HL-60/S4 (cell line): ENCODE results near the gene ALKAL2.
"Not testable (repeated sequence)": the region's sequence is repeated elsewhere in the genome, so short reads cannot be mapped to it uniquely, and the experiment has no call there.

Experiments
- in situ Hi-C: fragments of 300-500 bp; cut with MboI; formaldehyde crosslinking; loops from 2 replicates; pipeline ENCODE4 v1.14.3; 2022; ENCODE audit warnings: low sequenced_read_pairs

The ALKAL2 gene, protein sequence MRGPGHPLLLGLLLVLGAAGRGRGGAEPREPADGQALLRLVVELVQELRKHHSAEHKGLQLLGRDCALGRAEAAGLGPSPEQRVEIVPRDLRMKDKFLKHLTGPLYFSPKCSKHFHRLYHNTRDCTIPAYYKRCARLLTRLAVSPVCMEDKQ

DNA sequence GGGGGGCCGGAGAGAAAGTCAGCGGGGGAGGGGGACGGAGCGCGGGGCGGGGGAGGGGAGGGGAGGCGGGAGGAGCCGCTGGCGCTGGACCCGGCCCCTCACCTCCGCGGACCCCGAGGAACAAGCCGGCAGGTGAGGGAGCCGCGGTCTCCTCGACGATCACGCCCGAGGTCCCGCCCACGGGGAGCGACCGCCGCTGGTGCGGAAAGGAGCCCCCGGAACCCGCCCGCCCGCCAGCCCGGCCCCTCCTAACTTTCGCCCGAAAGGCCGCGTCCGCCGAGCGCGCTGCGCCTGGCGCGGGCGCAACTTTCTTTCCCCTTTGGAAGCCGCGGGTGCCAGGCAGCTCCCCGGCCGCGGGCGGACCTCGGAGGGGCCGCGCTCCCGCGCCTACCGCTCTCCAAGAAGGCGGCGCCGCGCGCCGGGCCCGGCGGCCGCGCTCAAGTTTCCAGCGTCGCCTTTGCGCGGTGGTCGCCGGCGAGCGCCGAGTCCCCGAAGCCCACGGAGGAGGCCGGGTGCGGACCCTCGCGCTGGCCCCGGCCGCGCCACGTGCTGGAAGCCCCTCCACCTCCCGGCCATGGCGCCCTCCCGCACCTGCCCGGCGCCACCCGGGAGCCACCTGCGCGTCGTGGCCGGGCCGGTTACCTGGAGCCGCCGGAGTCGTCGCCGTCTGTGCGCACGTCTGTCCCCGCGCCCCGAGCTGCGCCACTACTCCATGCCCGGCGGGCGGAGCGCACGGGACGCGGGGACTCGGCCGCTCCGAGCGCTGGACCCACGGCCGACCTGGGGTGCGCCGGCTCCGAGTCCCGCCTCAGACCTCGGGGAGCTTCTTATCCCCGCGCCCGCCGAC, at the start of gene ALKAL2:
Gene ALKAL2 (minus strand): TSS at position 181 of the 847 bp plus-strand sequence. CDS start 256 bp downstream, outside the sequence.
- in situ Hi-C loops, result no loop called here

DNA sequence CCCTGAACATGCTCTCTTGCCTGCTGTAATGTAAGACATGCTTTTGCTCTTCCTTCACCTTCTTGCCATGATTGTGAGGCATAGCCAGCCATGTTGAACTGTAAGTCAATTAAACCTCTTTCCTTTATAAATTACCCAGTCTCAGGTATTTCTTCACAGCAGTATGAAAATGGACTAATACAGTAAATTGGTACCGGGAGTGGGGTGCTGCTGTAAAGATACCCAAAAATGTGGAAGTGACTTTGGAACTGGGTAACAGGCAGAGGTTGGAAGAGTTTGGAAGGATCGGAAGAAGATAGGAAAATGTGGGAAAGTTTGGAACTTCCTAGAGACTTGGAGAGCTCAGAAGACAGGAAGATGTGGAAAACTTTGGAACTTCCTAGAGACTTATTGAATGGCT, 49.1 kb upstream of the ALKAL2 start:
- in situ Hi-C loops, result not testable (repeated sequence)

DNA sequence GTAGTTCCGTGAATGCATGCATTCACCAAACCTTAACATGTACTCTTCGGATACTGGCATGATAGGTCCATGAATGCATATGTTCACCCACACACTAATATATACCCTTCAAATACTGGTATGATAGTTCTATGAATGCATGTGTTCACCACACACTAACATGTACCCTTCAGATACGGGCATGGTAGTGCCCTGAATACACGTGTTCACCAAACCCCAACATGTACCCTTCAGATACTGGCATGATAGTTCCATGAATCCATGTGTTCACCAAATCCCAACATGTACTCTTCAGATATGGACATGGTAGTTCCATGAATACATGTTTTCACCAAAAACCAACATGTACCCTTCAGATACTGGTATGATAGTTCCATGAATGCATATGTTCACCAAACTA, 48.5 kb upstream of the ALKAL2 start:
- in situ Hi-C loops, result no loop called here

DNA sequence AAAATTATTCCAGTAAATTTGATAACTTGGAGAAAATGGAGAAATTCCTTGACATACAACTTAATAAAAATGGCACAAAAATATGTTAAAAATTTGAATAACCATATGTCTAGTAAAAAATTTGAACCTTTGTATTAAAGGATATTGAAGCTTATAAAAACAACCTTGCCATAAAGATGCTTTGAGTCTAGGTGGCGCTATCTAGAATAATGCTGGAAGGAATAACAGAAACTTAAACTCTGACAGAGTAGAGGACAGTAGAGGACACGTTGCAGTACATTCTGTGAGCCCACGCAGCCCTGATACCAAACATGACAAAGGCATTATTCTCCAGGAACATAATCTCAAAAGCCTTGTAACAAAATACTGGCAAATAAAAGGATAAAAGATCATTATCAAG, 44.7 kb upstream of the ALKAL2 start:
- in situ Hi-C loops, result no loop called here

DNA sequence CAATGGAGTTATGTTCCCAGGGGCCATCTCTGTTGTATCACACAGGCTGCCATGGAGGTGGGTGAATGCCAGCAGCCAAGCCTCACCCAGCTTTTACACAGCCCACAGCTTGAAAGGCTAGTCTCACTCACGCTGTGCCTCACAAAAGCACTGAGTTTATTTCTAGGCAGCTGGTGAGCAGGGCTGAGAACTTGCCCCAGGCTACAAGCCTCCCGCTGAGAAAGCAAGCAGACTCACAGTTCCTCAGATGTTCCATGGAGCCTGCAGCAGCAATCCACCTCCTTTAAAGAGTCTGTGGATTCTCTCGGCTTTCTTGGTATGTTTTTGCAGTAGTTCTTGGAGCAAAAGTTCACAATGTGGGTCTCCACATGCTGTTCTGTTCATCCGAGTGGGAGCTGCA, 40.9 kb upstream of the ALKAL2 start:
- in situ Hi-C loops, result no loop called here

DNA sequence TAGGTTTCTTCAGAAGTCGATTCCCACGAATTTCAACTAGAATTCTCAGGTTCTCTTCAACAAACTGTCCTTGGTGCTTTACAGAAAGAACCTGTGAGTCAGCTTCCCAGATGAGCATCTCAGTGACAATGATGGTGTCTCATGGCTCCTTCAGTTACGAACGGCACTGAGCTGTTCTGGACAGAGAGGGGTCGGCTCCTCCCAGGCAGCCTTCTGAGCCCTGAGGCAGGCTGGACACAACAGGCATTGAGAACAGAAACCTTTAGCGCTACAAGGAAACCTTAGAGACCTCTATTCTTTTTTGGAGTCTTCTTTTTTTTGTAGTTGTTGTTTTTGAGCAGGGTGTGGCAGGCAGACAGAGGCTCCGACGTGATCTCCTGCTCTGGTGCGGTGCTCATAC, 35.1 kb upstream of the ALKAL2 start:
- in situ Hi-C loops, result no loop called here

DNA sequence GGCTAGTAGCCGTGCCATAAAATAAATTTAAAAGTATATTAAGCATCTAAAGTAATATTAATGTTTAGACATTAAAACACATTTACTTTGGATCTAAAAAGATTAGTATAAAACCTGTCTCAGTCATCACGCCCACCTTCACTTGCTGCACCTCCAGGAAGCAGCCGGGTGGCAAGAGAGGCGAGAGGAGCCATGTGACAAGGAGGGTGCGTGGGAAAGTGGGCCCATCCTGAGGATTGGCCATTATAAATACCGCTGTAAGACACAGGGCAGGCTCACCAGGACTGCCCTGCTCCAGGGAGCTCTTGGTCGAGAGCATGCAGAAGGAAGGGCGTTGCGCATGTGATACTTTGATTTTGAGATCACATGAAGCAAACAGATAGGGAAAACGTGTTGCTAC, 34.4 kb upstream of the ALKAL2 start:
- in situ Hi-C loops, result no loop called here

DNA sequence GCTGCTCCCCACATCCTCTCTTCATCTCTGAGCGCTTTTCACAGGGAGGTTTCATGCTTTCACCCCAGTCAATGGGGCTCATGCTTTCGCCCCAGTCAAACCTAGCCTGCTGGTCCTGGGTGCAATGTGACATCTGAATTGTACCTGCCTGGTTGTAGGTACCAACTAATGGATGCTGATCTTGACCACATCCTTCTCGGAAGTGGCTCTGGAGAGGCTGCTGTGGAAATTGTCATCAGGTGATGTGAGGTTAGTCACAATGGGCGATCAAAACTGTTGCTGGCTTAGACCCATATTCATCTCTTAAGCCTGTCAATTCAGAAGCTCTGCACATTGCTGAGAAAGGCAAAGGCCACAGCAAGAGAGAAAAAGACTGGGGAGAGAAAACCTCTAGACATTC, 32.7 kb upstream of the ALKAL2 start:
- in situ Hi-C loops, result no loop called here

DNA sequence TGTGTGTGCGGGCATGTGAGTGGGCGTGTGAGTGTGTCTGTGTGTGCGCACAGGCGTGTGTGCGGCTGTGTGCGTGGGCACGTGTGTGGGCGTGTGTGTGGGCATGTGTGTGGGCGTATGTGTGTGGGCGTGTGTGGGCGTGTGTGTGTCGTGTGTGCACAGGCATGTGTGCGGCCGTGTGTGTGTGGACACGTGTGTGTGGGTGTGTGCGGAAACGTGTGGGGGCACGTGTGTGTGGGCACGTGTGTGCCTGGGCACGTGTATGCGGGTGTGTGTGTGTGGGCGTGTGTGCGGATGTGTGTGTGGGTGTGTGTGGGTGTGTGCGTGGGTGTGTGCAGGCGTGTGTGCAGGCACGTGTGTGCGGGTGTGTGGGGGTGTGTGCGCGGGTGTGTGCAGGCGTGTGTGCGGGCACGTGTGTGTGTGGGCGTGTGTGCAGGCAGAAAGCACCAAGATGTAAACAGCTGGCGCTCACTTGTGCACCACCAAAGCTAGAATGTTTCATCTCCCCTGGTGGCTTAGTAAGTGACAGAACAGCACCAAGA, 31.2 kb upstream of the ALKAL2 start:
- in situ Hi-C loops, result no loop called here

DNA sequence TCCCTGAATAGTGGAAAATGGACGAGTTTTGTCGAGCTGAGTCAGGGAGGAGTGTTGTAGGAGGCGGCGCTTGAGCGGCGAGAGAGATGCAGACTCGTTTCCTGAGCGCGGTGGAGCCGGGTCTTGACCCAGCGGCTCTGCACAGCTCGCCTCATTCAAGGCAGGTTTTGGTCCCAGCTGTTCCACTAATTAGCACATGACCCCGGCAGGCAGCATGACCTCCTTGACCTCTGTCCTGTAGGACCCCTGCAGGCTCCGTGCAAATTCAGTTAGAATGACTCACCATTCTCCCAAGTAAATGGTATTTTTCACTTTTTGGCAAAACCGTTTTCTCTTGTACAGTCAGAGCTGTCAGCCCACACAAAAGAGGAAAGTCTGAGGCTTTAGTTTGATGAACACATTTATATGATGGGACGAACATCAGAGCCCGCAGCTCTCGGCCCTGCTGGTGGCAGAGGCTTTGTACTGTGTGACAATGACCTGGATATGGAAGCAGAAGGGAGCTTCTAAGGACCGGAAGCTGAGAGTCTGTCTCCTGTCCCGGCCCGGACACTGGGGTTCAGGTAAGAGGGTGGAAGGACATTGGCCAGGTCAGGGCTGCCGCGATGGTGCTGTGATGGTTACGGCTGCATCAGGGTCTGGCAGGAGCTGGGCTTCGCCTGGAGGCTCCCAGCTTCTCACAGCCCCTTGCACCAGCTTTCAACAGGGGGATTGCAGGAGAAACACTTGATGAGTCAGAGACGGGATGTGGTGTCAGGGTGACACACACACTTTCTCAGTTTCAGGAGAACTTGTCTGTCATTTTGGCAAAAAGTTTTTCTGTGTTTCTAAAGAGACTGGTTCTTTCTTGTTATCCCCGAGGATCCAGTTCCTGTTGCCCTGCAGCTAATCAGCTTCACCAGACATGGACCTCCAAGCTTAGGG, 29.9 kb upstream of the ALKAL2 start:
- in situ Hi-C loops, result no loop called here

DNA sequence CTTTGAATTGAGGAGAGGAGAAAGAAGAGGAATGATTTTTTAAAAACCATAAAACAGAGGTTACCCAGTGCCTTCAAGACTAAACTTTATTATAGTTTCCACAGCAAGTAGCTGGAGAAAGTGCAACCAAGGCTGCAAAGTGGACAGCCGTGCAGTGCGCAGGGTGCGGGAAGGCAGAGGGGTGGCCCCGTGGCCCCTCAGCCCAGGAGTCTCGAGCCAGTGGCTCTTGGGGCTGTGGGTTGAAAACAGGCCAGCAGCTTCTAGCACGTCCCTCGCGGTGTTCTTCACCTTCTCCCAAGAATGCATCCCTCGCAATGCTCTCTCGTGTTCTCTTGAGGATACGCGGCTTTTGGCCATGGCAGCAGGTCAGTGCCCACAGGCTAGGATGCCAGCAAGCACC, 28.5 kb upstream of the ALKAL2 start:
- in situ Hi-C loops, result no loop called here

DNA sequence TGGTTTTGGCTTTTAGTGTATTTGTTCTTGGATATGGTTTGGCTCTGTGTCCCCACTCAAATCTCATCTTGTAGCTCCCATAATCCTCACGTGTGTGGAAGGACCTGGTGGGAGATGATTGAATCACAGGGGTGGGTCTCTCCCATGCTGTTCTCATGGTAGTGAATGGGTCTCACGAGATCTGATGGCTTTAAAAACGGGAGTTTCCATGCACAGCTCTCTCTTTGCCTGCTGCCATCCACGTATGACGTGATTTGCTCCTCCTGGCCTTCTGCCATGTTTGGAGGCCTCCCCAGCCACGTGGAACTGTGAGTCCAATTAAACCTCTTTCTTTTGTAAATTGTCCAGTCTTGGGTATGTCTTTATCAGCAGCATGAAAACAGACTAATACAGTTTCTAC, 28.0 kb upstream of the ALKAL2 start:
- in situ Hi-C loops, result not testable (repeated sequence)

DNA sequence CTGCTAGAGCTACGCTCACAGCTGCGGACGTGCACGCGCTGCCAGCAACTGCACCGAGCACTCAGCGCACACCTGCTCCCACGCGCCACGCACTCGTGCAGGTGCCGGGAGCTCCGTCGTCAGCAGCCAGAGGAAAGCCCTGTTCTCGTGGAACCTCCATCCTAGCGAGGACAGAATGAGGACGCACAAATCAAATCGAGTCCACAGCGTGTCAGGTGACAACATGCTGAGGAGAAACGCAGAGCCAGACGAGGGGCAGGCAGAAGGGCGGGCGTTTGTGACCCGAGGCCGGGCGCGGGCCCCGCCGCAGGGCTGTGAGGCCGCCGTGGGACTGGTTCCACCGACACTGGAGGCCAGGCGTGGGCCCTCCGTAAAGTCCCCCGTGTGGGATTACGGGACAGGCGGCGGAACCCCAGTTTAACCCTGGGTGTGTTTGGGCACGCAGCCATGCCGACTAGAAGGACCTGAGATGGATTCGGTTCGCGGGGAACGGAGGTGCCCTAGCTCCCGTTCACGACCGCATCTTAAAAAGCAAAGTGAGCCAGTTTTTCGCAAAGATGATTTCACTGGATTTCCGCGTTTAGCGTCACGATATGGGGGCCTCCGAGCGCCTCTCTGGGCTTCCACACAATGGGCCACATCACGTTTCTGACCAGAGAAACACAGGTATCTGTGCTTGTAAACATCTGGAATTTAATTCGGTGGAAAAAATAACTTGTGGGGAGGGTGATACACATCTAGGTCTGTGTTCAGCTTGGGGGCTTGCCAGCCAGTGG, 26.9 kb upstream of the ALKAL2 start:
- in situ Hi-C loops, result no loop called here

DNA sequence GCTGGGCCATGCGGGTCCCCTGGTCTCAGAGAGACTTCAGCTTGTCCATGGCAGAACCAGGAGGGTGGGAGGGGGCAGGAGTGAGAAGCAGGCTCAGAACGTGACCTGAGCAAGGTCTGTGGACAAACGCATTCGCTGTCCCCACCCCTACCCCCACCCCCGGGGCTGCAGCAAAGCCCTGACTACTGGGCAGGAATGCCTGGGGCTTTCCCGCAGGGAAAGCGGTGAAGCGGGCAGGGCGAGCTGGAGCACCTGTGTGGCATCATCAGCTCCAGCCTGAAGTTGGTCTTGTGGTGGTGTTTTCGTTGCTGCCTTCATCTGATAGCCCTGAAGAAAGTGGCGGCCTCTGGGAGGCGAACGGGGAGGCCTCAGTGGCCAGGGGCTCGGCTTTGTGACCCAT, 26.1 kb upstream of the ALKAL2 start:
- in situ Hi-C loops, result no loop called here

DNA sequence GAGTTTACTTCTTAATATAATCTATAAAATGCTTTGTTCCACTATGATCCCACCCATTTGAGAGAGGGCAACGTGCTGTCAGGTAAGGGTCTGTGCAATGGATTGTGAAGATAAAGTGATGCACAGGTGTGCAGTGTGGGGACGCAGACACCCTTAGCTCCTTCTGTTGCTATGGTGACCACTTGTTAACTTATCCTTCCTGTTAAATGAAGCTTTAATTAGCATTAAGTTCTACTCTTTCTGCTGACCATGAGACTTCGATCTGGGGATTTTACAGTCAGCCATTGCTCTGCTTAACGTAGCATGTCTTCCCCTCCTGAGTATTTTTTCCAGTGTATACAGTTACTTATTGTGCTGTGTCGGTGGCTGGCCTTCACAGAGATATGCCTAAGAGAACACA, 23.1 kb upstream of the ALKAL2 start:
- in situ Hi-C loops, result no loop called here

DNA sequence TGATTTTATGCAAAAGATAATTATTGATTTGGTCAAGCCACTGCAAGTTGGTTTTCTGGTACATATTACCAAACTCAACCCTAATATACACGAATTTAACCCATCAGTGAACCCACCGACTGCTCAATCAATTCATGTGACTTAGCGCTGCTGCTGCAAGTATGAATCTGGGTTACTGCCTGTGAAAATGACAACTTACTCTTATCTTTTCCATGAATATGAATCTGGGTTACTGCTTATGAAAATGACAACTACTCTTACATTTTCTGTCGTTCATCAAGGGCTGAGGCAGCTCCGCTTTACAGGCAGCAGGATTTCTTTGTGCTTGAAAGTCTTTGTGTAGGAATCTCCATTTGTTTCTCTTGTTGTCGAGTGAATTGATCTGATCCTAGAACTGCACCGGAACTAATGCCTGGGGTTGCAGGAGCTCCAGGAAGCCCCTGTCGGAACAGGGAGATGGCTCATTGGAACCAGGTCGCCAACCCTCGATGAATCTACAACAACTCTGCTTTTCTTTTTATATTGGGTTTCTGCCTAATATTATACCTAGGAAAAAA, 22.1 kb upstream of the ALKAL2 start:
- in situ Hi-C loops, result no loop called here

DNA sequence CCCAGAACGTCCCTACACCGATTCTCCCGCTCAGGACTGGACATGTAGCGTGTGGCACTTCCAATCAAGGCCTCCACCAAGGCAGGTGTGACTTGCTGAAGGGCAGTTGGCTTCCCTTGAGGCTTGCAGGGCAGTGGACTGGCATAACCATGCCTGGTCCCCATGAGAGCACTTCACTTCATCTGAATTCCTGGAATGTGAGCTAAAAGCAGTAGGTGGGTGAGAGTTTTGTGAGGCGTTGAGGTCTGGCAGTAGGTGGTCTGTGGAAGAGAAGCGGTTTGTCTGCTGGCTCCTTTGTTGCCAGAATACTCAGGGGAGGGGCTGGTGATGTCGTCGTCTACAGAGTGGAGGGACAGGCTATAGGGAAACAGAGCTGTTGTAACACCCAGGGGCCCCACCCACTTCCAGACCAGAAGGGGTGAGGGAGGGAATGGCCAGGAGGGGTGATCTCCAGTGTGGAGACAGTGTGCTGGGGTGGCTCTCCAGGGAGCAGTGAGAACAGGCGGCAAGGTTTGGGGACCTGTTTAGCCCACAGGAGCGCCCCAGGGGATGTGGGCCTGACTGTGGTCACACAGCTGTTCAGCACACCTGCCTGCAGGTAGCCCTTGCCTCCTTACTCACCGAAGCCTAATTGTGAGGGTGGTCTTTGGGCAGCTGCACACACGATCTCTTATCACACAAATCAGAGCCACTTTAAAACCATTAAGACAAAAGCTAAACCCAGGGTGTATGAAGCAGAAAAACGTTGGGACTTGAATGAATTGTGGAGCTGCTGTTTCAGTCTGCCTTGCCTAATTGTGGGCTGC, 21.5 kb upstream of the ALKAL2 start:
- in situ Hi-C loops, result no loop called here

DNA sequence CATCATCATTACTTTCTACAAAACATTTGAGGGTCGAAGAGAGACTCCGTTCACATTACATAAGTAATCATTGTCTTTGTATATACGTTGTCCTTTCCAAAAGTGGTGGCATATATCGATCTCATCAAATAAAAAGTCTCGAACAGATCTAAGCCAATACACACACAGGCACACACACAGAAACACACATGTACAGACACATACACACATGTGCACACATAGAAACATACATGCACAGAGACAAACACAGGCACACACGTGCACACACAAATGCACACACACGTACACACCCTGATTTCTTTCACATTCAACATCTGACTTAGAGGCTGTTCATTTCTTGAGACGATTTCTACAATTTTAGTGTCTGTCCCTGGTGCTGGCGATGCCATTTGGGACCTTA, 17.5 kb upstream of the ALKAL2 start:
- in situ Hi-C loops, result no loop called here

DNA sequence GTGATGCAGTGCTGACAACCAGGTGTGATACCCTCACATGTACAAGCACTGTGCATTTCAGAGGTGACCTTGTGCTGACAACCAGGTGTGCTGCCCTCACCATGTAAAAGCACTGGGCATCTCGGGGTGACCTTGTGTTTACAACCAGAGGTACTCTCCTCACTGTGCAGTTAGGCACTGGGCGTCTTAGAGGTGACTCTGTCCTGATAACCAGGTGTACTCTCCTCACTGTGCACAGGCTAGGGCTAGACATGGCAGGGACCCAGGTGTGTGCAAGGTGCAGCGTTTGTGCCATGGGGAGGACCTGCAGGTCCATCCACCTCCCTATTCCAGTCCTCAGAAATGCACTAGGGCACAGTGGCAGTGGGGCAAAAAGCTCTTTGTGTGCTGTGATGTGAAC, 8.5 kb upstream of the ALKAL2 start:
- in situ Hi-C loops, result no loop called here
